HG03196 (cell line): ENCODE results near the gene FHDC1.

ENCODE experiments used
- ATAC-seq: cut with Tn5 transposase; IDR thresholded peaks from one replicate; pipeline ENCODE4 v1.9.1; 2021; ENCODE audit not compliant: unreplicated experiment

The FHDC1 gene

GRCh38 chr4:152929888-152930287 is 6.2 kb upstream of the FHDC1 start:
- ATAC-seq = no peak

- ATAC-seq = no peak
These were observed 980 bp upstream of the FHDC1 start for GRCh38 chr4:152935143-152935542.

DNA sequence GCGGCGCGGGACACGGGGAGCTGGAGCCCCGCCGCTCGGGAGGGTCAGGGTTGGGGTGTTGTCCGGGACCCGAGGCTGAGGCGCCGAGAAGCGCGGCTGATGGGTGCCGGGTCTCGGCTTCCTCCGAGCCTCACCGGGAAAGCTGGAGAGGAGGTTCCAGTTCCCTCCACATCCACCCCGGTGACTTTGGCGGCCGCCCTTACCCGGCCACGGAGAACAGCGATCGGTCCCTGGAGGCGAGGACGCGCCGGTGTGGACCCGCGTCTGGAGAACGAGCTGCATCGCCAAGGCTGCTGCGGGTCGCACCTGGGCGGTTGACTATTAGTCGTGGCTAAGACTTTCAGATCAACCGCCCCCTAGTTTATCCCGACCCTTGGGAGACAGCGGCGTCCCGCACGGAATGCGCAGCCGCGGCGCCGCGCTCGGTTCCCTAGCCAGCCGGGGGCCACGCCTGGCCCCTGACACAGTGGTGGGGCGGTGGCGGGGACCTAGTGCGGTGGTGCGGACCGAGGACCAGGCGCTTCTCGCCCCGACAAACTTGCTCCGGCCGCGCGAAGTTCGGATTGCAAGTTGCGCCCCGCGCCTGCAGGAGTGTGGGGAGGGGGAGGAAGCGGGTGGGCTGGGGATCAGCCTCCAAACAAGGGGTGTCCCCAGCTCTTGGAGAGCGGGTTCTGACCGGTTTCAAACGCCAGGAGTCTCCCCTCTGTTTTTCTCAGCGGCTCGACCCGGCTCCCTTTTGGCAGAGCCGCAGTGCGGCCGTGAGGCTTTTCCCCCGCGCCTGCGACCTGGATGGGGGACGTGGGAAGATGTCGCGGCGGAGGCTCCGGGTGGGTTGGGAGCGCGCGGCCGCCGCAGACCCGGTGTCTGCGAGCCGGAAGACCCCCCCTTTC is 568 bp downstream of the FHDC1 start:
- ATAC-seq = no peak

GRCh38 chr4:152937336-152938236 is 1.5 kb downstream of the FHDC1 start:
- no peak for ATAC-seq

GRCh38 chr4:152938237-152938947 is 2.3 kb downstream of the FHDC1 start:
- ATAC-seq = no peak

DNA sequence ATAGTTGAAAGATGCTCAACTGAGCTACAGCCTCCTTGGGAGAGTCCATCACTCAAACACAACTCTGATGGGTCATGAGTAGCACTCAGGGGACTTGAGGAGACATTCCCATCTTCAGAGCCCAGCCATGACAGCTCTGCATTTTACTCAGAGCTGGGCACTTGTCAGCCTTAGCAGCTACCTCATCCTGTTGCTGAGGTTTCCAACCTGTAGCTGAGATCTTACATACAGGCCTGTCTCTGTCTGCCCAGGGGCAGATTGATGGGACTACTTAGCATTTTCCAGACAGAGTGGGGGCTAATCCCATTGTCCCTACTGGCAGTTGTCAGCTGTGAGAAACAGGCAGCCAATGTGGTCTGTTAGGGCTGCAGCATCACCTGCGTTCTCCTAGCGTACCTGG is 3.5 kb downstream of the FHDC1 start:
- ATAC-seq = no peak

GRCh38 chr4:152940461-152940860 is 4.3 kb downstream of the FHDC1 start:
- ATAC-seq = no peak

- no peak for ATAC-seq
These were observed 5.3 kb downstream of the FHDC1 start for GRCh38 chr4:152941411-152941810.

DNA sequence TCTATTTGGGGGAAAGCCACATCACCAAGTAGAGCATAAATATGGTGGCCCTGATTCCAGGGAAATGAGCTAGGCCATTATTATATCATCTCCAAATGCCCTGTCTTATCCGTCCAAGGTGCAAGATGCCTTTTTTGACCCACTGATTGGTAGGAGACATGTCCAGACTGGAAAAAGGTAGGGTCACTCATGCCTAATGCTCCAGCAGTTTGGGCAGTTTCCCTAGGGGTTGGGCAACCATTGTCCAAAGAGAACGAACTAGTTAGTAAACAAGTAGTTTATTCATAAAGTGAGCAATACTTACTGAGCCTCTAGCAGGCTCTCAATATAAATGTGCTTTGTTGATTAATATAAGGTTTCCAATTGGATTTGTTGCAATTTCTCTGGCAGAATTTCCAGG is 6.2 kb downstream of the FHDC1 start:
- ATAC-seq = no peak

- ATAC-seq = no peak
These were observed 7.5 kb downstream of the FHDC1 start for GRCh38 chr4:152943672-152944071.

DNA sequence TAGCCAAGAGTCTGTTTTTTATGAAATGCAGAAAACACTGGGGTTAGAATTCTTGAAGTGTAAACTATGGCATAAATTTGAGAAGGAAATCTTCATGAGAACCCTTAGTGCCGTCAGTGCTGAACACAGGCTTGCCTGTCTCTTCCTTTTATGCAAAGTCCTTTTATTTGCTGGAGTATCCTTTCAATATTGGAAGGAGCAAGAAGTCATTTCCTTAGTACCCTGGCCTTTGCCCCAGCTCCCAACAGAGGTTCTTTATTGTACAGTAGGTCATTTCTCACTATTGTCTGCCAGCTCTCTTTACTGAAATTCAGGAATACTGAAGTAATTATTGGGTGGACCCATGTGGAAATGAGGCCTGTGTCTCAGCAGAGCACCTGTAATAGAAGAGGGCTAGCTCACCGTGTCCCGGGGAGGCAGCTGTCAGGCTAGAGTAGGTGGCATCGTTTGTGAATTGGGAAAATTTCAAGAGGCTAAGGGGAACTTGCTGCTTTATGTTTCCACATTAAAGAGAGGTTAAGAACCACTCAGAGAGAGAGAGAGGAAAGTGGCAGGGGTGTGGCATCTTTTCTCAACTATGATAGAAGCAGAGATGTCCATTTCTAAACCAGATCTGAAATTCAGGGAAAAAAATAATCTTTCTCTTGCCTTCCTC is 8.7 kb downstream of the FHDC1 start:
- ATAC-seq = no peak

DNA sequence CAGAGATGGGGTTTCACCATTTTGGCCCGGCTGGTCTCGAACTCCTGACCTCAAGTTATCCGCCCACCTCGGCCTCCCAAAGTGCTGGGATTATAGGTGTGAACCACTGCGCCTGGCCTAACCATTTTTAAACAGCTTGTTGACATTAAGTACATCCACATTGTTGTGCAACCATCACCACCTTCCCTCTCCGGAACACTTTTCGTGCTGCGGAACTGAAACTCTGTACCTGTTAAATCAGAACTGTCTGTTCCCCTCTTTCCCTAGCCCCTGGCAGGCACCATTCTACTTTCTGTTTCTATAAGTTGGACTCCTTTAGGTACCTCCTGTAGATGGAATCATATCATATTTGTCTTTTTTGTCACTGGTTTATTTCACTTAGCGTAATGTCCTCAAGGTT is 9.5 kb downstream of the FHDC1 start:
- no peak for ATAC-seq

DNA sequence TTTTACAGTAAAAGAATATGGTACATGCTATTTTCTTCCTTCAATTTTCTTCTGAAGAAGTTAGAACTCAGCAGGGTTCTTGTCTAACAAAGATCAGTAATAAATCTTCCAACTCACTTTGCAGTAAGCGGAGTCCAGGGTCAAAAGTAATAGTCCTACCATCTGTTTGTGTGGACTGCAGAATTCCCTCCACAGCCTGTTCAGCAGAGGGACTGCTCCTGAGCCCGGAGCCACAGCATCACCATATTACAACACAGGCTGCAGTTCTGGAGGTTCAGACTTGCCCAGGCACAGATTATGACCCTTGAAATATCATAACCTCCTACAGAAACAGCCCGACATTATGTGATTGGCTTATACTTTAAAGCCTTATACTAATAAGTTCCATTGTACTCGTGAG is 10.3 kb downstream of the FHDC1 start:
- no peak for ATAC-seq

DNA sequence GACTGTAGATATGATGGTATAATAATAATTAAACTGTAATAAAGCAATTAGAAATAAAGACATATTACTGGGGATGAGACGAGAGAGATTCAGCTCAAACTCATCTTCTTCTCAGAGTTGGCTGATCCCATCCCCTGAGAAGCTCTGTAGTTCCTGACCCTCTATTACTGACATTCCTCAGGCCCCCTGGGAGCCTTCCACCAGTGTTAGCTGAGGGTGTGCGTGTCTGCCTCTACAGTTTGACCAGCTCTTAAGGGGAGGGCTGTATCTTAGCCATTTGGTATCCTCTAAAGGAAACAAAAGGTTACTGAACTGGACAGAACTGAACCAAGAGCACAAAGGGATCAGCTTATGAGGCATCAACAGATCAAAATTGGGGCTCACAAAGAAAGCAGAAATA is 11.2 kb downstream of the FHDC1 start:
- ATAC-seq = no peak

- ATAC-seq = no peak
These were observed 13.8 kb downstream of the FHDC1 start for GRCh38 chr4:152949930-152950329.

- no peak for ATAC-seq
These were observed 14.5 kb downstream of the FHDC1 start for GRCh38 chr4:152950402-152951274.

- ATAC-seq = no peak
These were observed 15.2 kb downstream of the FHDC1 start for GRCh38 chr4:152951348-152951747.

- no peak for ATAC-seq
These were observed 17.4 kb downstream of the FHDC1 start for GRCh38 chr4:152953514-152953913.

- no peak for ATAC-seq
These were observed 18.6 kb downstream of the FHDC1 start for GRCh38 chr4:152954741-152955140.

GRCh38 chr4:152956147-152956546 is 20.0 kb downstream of the FHDC1 start:
- no peak for ATAC-seq
